ENCODE data around the gene ERG28.

ERG28 gene

DNA sequence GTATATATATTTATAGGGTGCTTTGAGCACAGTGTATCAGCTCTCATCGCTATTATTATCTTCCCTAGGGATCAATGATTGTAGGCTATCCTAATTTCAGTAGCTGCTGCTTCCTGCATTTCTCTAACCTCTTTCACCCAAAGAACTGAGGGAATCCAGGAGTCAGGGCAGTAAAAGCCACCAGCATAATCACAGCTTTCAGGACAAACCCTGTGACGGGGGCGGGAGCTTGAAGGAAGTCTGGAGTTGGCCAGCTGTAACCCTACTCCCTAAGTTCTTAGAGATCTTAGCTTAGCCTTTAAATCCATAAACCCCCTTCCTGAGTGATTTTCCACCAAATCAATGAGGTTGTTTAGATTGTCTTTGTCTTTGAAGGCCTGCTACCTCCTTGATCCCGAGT, 48.5 kb downstream of the ERG28 start:
- TF ChIP-seq CTCF (IDR thresholded peaks at IDR 0.05) = no peak
- intact Hi-C loops (cut with DNase I; ENCODE audit: low total_unique reads) = no loop called here
- Histone ChIP-seq H3K27ac (no peak overlapping the region), H3K9me3 (no peaks in the 10 kb centered on the region), H3K36me3 (no peaks in the 10 kb centered on the region), H3K27me3 (peaks cover 0 to 4% of the 10 kb centered on the region in 2 donors), H3K4me1 (peaks cover 0 to 17% (median 4%) of the 10 kb centered on the region in 4 donors), H3K4me3 (no peak overlapping the region)
- no peak for DNase-seq

- H3K9me3 ChIP-seq = no peaks in the 10 kb centered on the region
- intact Hi-C loops (cut with DNase I; ENCODE audit: low total_unique reads) = no loop called here
- H3K4me3 ChIP-seq = no peak overlapping the region
- no peak overlapping the region for H3K27ac ChIP-seq
- DNase-seq = no peak
- peaks cover 0 to 17% (median 5%) of the 10 kb centered on the region in 4 donors for H3K4me1 ChIP-seq
- no peak for TF ChIP-seq CTCF (IDR thresholded peaks at IDR 0.05)
- peaks cover 0 to 4% of the 10 kb centered on the region in 2 donors for H3K27me3 ChIP-seq
- no peaks in the 10 kb centered on the region for H3K36me3 ChIP-seq
Measured at GRCh38 chr14:75610834-75611233, 49.8 kb downstream of the ERG28 start.

DNA sequence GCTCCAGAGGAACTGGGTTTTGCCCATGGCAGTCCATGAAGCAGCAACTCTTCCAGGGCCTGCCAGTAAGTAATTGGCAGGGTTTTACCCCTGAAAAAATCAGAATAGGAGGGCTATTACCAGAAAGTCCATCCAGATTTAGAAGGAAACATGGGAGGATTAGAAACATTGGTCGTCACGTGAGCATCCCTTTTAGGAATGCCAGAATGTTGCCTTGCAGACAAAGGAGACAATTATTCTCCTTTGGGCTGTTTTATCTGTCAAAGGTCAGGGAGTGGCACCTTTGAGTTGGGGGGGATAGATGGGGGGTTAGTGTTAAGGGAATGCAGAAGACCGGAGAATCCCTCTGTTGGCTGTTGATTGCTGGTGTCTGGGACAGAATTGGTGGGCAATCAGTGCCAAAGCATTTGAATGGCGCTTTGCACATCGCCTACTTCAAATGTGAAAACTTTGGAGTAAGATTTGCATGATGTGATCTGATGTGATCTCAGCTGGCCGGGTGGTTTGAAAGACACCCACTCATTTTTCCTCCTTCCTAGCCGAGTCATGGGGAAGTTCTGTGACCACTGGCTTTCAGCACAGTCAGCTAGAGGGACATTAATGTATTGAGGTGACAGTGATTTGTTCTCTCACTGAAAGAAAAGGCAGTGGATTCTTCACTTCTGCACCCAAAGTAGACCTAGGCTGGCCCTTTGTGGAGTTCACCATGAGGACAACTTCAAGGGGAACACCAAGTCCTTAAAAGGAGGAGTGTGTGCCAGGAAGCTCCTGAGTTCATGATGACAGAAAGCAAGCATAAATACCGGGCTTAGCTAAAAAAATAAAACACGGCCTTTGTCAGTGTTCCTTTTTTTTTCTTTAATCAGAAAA, 50.8 kb downstream of the ERG28 start:
- intact Hi-C loops (cut with DNase I; ENCODE audit: low total_unique reads) = no loop called here
- H3K9me3 ChIP-seq = no peaks in the 10 kb centered on the region
- no peak overlapping the region for H3K27ac ChIP-seq
- TF ChIP-seq CTCF (IDR thresholded peaks at IDR 0.05) = no peak
- no peak overlapping the region for H3K4me3 ChIP-seq
- peaks cover 0 to 4% of the 10 kb centered on the region in 2 donors for H3K27me3 ChIP-seq
- DNase-seq = peak in 1 of 2 donors; percentile 33
- peaks cover 0 to 17% (median 8%) of the 10 kb centered on the region in 4 donors for H3K4me1 ChIP-seq
- H3K36me3 ChIP-seq = no peaks in the 10 kb centered on the region

DNA sequence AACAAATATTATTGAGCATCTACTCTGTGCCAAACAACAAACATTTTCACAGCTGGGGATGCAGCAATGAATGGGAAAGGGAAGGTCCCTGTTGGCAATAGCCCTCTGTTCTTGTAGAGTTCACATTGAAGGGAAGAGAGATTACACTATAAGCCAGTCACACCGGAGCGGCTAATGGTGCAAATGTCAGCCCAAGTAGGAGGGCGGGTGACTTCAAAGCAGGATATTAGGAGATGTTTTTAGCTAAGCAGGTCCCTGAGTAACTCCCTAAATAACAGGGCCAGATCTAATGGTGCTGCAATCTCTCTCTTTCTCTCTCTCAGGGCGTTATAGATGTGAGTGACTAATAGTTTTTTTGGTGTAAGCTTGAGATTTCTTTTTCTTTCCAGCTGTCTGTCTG, 51.6 kb downstream of the ERG28 start:
- H3K9me3 ChIP-seq = no peaks in the 10 kb centered on the region
- peaks cover 0 to 4% of the 10 kb centered on the region in 2 donors for H3K27me3 ChIP-seq
- TF ChIP-seq CTCF (IDR thresholded peaks at IDR 0.05) = no peak
- no peak overlapping the region for H3K4me3 ChIP-seq
- H3K36me3 ChIP-seq = no peaks in the 10 kb centered on the region
- intact Hi-C loops (cut with DNase I; ENCODE audit: low total_unique reads) = no loop called here
- H3K4me1 ChIP-seq = peaks cover 0 to 17% (median 8%) of the 10 kb centered on the region in 4 donors
- DNase-seq = no peak
- H3K27ac ChIP-seq = no peak overlapping the region

DNA sequence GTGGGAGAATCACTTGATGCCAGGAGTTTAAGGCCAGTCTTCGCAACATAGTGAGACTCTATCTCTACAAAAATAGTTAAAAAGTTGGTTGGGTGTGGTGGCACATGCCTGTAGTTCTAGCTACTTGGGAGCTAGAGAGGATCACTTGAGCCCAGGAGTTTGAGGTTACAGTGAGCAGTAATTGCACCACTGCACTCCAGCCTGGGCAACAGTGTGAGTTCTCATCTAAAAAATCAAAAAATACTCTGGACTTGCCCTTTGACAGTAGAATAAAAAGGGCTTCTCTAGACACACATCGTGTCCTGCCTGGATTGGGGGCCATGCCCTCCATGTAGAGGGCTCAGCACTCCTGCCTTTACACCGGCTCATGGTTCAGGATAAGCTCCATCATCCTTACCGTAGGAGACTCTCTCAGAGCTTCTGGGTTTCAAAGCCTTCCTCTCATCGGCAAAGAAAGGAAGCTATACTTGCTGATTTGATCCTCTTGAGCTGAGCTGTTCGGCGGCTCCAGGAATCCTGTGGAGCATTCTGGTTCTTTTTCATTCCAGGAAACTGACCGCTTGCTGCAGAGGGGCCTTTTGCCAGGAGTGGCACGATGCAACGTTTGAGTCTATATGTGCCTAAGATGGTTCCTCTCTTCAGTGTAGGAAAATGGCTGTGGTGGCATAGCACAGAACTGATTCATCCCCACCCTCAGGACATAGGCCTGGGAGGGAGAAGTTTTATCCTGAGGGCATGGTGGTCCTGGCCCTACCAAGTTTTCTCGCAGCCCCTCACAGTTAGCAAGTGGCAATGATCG, 52.6 kb downstream of the ERG28 start:
- H3K27ac ChIP-seq = no peak overlapping the region
- DNase-seq = no peak

More for the DNA sequence above, 52.6 kb downstream of the ERG28 start:
- Histone ChIP-seq H3K4me3 (no peak overlapping the region), H3K36me3 (no peaks in the 10 kb centered on the region), H3K27me3 (no peaks in the 10 kb centered on the region), H3K4me1 (peaks cover 0 to 17% (median 8%) of the 10 kb centered on the region in 4 donors), H3K9me3 (no peaks in the 10 kb centered on the region)
- intact Hi-C loops (cut with DNase I; ENCODE audit: low total_unique reads) = no loop called here
- no peak for TF ChIP-seq CTCF (IDR thresholded peaks at IDR 0.05)
